Duodenal mucosa (tissue), 2 donors: Measurements from ENCODE around the gene MAP3K4.

Experiments
- H3K27ac ChIP-seq: one replicate; pipeline ENCODE4 v1.7.0; 2013; ENCODE audit warnings: low read depth, low read length
- H3K27me3 ChIP-seq, 2 donors: one replicate each; pipeline ENCODE4 v1.7.0; 2013; ENCODE audit warnings: low read length in 2 of 2, control low read depth in 1 of 2; ENCODE audit not compliant: insufficient read depth in 2 of 2, control insufficient read depth in 1 of 2
- H3K36me3 ChIP-seq, 2 donors: one replicate each; pipeline ENCODE4 v1.7.0; 2013; ENCODE audit warnings: low read length in 2 of 2, control low read depth in 1 of 2; ENCODE audit not compliant: insufficient read depth in 2 of 2, control insufficient read depth in 1 of 2
- H3K4me1 ChIP-seq, 2 donors: one replicate each; pipeline ENCODE4 v1.7.0; 2013; ENCODE audit warnings: low read length in 2 of 2, control low read depth in 1 of 2; ENCODE audit not compliant: insufficient read depth in 2 of 2, control insufficient read depth in 1 of 2
- H3K4me3 ChIP-seq, 2 donors: one replicate each; pipeline ENCODE4 v1.7.0; 2013; ENCODE audit warnings: low read length in 2 of 2, low read depth in 1 of 2
- H3K9ac ChIP-seq, 2 donors: one replicate each; pipeline ENCODE4 v1.7.0; 2013; ENCODE audit warnings: low read length in 2 of 2, low read depth in 1 of 2
- H3K9me3 ChIP-seq, 2 donors: one replicate each; pipeline ENCODE4 v1.7.0; 2013; ENCODE audit warnings: low read length in 2 of 2, control low read depth in 1 of 2; ENCODE audit not compliant: control insufficient read depth in 1 of 2

Gene MAP3K4

DNA sequence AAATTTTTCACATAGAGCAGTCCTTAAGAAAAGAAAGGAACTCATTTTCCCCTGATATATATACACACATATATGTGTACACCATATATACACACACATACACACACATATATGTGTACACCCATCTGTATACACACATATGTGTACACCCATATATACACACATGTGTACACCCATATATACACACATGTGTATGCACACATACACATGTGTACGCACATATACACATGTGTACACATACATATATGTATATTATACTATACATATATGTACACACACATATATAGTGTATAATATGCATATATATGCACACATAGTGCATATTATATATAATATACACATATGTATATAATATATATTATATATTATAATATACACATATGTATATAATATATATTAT is 9.1 kb downstream of the MAP3K4 start:
- Histone ChIP-seq H3K27ac (no peak overlapping the region), H3K4me3 (no peak overlapping the region), H3K9me3 (no peaks in the 10 kb centered on the region), H3K27me3 (no peaks in the 10 kb centered on the region), H3K4me1 (peaks cover 7 to 22% of the 10 kb centered on the region in 2 donors), H3K36me3 (no peaks in the 10 kb centered on the region), H3K9ac (no peak overlapping the region)

DNA sequence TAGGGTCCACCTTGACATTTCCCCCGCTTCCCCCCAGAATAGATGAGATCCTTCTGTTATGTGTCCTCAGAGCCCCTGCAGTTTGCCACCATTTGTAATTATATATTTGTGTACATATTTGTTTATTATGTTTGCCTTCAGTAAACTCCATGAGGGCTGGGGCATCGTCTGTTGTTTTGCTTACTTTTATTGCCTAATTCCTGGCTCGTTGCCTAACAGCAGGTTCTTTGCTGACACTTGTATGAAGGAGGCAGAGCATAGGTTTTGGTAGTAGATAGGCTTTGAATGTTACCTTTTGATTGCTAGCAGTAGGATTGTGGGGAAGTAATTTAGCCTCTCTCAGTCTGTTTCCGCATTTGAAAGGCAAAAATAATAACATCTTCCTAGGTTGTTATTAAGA is 9.9 kb downstream of the MAP3K4 start:
- Histone ChIP-seq H3K27me3 (no peaks in the 10 kb centered on the region), H3K27ac (no peak overlapping the region), H3K9ac (no peak overlapping the region), H3K4me1 (peaks cover 7 to 16% of the 10 kb centered on the region in 2 donors), H3K4me3 (peak overlapping the region in 1 of 2 donors; percentile 37), H3K9me3 (no peaks in the 10 kb centered on the region), H3K36me3 (no peaks in the 10 kb centered on the region)

DNA sequence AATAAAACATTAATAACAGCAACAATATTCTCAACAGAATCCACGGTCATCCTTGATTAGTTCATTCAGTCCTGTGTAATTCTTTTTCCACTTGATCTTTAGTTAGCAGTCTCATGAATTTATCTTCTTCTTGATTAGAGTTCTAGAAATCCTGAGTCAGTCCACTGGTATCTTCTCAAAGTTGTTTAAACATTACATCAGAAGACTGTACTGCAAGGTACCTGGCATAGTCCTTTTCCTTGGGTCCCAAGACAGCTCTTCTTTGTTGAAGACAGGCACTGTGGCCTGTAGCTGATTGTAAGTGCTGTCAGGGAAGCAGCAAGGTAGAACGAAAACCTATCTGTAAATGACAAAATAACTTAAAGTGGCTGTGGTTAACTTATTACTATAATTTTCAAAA is 11.8 kb downstream of the MAP3K4 start:
- Histone ChIP-seq H3K27me3 (no peaks in the 10 kb centered on the region), H3K9ac (no peak overlapping the region), H3K27ac (no peak overlapping the region), H3K4me1 (peaks cover 7 to 12% of the 10 kb centered on the region in 2 donors), H3K36me3 (no peaks in the 10 kb centered on the region), H3K4me3 (no peak overlapping the region), H3K9me3 (no peaks in the 10 kb centered on the region)

DNA sequence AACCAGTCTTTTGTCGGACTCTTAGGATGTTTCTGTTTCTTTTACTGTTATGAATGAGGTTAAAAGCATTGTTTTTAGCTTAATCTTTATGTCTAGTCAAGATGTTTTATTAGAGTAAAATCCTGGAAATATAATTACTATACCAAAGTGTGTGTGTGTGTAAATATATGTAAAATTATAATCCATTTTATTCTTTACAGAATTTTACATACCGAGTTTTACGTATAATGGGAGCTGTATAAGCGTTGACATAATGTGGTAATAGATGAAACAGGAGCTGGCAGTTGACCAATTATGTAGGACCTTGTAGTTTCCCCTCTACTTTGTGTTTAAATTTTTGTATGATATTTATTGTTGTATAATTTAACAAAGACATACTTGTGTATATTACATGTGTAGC is 16.7 kb downstream of the MAP3K4 start:
- H3K9ac ChIP-seq: no peak overlapping the region
- no peak overlapping the region for H3K27ac ChIP-seq
- no peak overlapping the region for H3K4me3 ChIP-seq
- no peaks in the 10 kb centered on the region for H3K9me3 ChIP-seq
- H3K36me3 ChIP-seq: no peaks in the 10 kb centered on the region
- peaks cover 0 to 7% of the 10 kb centered on the region in 2 donors for H3K4me1 ChIP-seq
- no peaks in the 10 kb centered on the region for H3K27me3 ChIP-seq

DNA sequence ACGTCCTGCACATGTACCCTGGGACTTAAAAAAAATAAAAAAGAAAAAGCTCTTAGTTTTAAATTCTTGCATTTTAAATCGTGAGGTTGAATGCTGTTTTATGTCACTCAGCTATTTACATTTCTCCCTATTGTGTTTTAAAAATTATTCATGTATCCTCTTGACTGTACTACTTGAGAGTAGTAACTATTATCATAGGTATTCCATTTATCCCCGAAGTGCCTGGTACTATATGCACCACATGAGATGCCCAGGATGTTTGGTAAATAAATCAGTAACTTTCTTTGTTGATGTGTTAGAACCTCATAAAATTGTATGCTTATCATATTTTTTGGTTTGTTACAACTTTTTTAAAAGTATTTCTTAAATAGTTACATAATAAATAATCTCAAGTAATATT is 18.4 kb downstream of the MAP3K4 start:
- Histone ChIP-seq H3K9ac (no peak overlapping the region), H3K4me3 (no peak overlapping the region), H3K27ac (no peak overlapping the region), H3K4me1 (peaks cover 0 to 7% of the 10 kb centered on the region in 2 donors), H3K36me3 (no peaks in the 10 kb centered on the region), H3K27me3 (no peaks in the 10 kb centered on the region), H3K9me3 (no peaks in the 10 kb centered on the region)

DNA sequence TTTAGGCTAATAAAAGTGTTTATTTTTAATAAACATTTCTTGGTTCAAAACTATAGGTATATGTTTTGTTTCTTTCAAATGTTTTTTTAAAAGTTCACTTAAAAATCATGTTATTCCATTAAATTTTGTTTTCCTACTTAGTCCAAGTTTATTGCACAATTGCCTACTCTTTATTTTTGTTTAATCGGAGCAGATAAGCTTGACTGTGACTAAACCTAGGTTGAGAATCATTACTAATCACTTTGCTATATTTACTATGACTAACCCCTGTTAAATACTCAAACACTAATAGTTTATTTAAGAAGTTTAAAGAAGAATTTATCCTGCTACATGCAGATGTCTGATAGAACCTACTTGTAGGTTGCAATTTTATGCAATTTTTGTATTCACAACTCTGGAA is 18.8 kb downstream of the MAP3K4 start:
- H3K4me1 ChIP-seq: peaks cover 0 to 7% of the 10 kb centered on the region in 2 donors

DNA sequence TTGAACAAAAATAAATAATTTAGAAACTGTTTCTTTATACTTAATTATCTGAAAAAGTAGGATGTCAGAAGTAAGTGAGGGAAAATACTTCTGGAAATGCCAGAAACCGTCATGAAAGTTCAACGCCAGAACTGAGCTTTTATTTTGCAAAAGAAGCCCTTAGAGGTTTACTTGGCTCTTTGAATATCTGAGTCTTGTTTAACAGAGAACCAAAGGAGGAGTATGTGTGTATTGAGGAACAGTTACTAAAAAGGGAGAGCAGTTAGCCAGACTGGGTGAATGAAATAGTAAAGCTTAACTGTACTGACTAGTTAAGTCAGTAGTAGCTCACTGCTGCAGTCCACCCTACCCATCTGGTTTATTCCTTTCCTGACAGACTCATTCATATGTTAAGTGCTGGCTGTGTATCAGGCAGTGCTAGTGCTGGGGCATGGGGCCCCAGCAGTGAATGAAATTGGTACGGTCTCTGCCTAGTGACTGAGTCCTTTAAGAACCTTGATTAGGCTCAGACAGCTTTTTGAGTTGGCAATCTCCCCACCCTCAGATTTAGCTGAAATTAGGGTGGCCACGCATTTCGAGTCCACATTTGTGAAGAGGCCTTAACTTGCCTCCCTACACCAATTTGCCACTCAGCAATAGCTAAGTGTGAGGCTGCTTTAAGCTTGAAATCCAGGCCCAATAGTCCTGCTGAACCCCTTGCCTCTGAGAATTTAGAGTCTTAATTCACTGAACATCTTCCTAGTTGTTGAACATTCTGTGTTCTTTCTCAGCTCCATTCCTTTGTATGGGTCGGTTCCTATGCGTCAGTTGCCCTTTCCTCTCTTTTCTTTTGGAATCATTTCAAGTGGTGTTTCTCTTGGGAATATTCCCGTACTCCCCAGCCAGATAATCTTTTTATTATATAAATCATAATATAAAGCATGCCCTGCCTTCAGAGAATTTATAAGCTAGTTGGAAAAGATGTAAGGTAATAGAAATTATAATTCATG is 20.2 kb downstream of the MAP3K4 start:
- Histone ChIP-seq H3K36me3 (no peaks in the 10 kb centered on the region), H3K9ac (no peak overlapping the region), H3K4me1 (peaks cover 0 to 7% of the 10 kb centered on the region in 2 donors), H3K27ac (no peak overlapping the region), H3K9me3 (no peaks in the 10 kb centered on the region), H3K4me3 (no peak overlapping the region), H3K27me3 (no peaks in the 10 kb centered on the region)

More for the DNA sequence above, 18.8 kb downstream of the MAP3K4 start:
- Histone ChIP-seq H3K4me3 (no peak overlapping the region), H3K27ac (no peak overlapping the region), H3K36me3 (no peaks in the 10 kb centered on the region), H3K9ac (no peak overlapping the region), H3K27me3 (no peaks in the 10 kb centered on the region), H3K9me3 (no peaks in the 10 kb centered on the region)

DNA sequence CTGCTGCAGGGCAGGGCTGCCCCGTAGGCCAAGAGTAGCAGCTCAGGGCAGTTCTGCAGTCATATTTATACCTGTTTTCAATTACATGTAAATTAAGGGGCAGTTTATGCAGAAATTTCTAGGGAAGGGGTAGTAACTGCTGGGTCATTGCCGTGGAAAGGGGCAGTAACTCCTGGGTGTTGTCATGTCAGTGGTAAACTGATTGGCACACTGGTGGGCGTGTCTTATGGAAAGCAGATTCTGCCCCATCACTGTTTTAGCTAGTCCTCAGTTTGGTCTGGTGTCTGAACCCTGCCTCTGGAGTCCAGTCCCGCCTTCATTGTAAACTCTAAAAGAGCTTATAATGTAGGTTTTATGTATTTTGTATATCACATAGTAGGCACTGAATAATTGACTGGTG is 22.1 kb downstream of the MAP3K4 start:
- Histone ChIP-seq H3K4me3 (no peak overlapping the region), H3K27me3 (no peaks in the 10 kb centered on the region), H3K9ac (no peak overlapping the region), H3K36me3 (no peaks in the 10 kb centered on the region), H3K4me1 (peaks cover 0 to 7% of the 10 kb centered on the region in 2 donors), H3K9me3 (no peaks in the 10 kb centered on the region), H3K27ac (no peak overlapping the region)

DNA sequence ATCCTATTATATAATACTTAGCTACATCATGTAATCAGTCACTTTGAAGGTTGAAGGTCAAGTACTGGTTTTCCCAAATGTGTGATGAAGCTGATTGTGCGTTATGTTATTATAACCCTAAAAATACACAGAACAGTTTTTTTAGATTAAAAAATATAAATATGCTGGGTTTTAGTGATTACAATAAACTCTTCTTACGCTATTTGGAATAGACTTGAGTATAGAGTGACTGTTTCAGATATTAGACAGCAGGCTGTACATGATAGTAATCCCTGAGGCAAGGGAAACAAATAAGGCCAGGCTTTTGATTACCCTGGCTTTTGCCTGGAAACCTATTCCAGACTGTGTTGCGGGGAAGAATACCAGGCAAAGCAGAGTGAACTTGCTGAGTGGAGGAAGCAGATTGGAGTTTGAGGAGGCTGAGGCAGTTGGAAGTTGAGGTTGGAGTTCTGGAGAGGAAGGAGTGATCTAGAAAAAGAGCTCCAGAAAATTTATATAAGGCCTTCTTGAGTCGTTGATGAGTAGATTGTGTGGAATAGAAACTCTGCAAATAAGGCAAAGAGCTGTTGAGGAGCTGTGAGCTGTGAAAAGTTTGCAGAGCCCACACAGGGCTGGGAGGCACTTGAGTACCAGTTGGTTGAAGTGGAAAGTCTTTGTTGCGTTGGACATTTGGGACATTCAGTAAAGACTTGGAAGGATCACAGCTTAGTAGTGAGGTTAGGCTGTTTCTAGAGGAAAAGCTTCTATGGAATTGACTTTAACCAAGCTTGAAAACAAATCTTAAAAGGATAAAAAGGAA is 26.4 kb downstream of the MAP3K4 start:
- H3K4me3 ChIP-seq: no peak overlapping the region
- no peaks in the 10 kb centered on the region for H3K27me3 ChIP-seq
- no peaks in the 10 kb centered on the region for H3K4me1 ChIP-seq
- no peaks in the 10 kb centered on the region for H3K9me3 ChIP-seq
- no peak overlapping the region for H3K9ac ChIP-seq
- peaks cover 0 to 5% of the 10 kb centered on the region in 2 donors for H3K36me3 ChIP-seq
- H3K27ac ChIP-seq: no peak overlapping the region

DNA sequence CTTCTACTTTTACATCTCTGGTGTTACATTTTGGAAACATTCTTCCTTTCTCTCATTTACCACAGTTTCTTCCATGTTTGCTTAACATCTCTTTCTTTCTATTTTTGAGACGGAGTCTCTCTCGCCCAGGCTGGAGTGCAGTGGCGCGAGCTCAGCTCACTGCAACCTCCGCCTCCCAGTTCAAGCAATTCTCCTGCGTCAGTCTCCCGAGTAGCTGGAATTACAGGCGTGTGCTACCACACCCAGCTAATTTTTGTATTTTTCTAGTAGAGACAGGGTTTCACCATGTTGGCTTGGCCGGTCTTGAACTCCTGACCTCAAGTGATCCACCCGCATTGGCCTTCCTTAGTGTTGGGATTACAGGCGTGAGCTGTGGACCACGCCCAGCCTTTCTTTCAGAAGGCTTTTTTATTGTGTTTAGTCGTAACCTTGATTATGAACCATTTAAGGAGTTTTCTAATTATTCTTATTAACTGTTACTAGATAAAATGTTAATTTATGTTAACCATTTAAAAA is 27.8 kb downstream of the MAP3K4 start:
- no peaks in the 10 kb centered on the region for H3K9me3 ChIP-seq
- no peak overlapping the region for H3K27ac ChIP-seq
- H3K9ac ChIP-seq: no peak overlapping the region
- no peaks in the 10 kb centered on the region for H3K4me1 ChIP-seq
- H3K36me3 ChIP-seq: peaks cover 0 to 5% of the 10 kb centered on the region in 2 donors
- no peaks in the 10 kb centered on the region for H3K27me3 ChIP-seq
- no peak overlapping the region for H3K4me3 ChIP-seq
